KG1 (cell line): ENCODE measurements around the gene MRPL36.
"Not testable (repeated sequence)": the region's sequence is repeated elsewhere in the genome, so short reads cannot be mapped to it uniquely, and the experiment has no call there.

Experiments
- DNase-seq: peaks from one replicate; lab custom pipeline; 2025; lab: John Stamatoyannopoulos, UW

MRPL36 gene

GRCh38 chr5:1832511-1833250, 33.0 kb upstream of the MRPL36 start:
- DNase-seq: no peak

GRCh38 chr5:1831677-1832313, 32.2 kb upstream of the MRPL36 start:
- no peak for DNase-seq

GRCh38 chr5:1831257-1831656, 31.6 kb upstream of the MRPL36 start:
- no peak for DNase-seq

- DNase-seq: no peak
Observed at GRCh38 chr5:1830571-1831228, 31.1 kb upstream of the MRPL36 start.

- no peak for DNase-seq
Observed at GRCh38 chr5:1827886-1828397, 28.3 kb upstream of the MRPL36 start.

- no peak for DNase-seq
Observed at GRCh38 chr5:1827025-1827885, 27.6 kb upstream of the MRPL36 start.

GRCh38 chr5:1826235-1826980, 26.8 kb upstream of the MRPL36 start:
- no peak for DNase-seq

- DNase-seq: no peak
Observed at GRCh38 chr5:1824903-1825841, 25.5 kb upstream of the MRPL36 start.

GRCh38 chr5:1824109-1824821, 24.6 kb upstream of the MRPL36 start:
- no peak for DNase-seq

- DNase-seq: no peak
Observed at GRCh38 chr5:1823381-1824034, 23.9 kb upstream of the MRPL36 start.

- no peak for DNase-seq
Observed at GRCh38 chr5:1821862-1822261, 22.2 kb upstream of the MRPL36 start.

- no peak for DNase-seq
Observed at GRCh38 chr5:1820926-1821325, 21.3 kb upstream of the MRPL36 start.

GRCh38 chr5:1820381-1820780, 20.7 kb upstream of the MRPL36 start:
- DNase-seq: no peak

GRCh38 chr5:1819458-1819857, 19.8 kb upstream of the MRPL36 start:
- DNase-seq: no peak

- DNase-seq: no peak
Observed at GRCh38 chr5:1818784-1819183, 19.1 kb upstream of the MRPL36 start.

GRCh38 chr5:1817261-1818043, 17.8 kb upstream of the MRPL36 start:
- no peak for DNase-seq

GRCh38 chr5:1816495-1817089, 17.0 kb upstream of the MRPL36 start:
- DNase-seq: not testable (repeated sequence)

- DNase-seq: no peak
Observed at GRCh38 chr5:1815881-1816292, 16.2 kb upstream of the MRPL36 start.
